Lower leg skin (tissue), 4 donors: ENCODE results near the gene HEY2. TPM values are rescaled to one million over a fixed set of nuclear protein-coding genes. Genes with fewer than 3 reads are reported as not detected.

ENCODE experiments used
- DNase-seq, 2 donors: peaks; one replicate each; pipeline ENCODE4 v3.0.0-alpha.2; 2019; ENCODE audit warnings: low spot score in 2 of 2
- H3K4me3 ChIP-seq: fragments of 200-600 bp; sonication (generic); 2 replicates; pipeline ENCODE4 v1.5.1; 2017; ENCODE audit warnings: mild to moderate bottlenecking, low read depth; ENCODE audit not compliant: poor library complexity, severe bottlenecking
- CTCF ChIP-seq, 3 donors: fragments of 450-650 bp; IDR thresholded peaks; one replicate each; pipeline ENCODE4 v1.5.1; 2016; ENCODE audit warnings: antibody characterized with exemption in 3 of 3, mild to moderate bottlenecking in 3 of 3, moderate library complexity in 2 of 3
- POLR2A ChIP-seq, 2 donors: fragments of 450-650 bp; IDR thresholded peaks; one replicate each; pipeline ENCODE4 v1.6.1; 2016 to 2017; ENCODE audit warnings: antibody characterized with exemption in 2 of 2, mild to moderate bottlenecking in 1 of 2, moderate library complexity in 1 of 2
- WGBS, 2 donors: methylation state at CpG; one replicate each; pipeline ENCODE4 v1.1.5; 2018; 5-methylcytosine and 5-hydroxymethylcytosine counted together
- intact Hi-C: fragments of 100-400 bp; cut with DNase I; formaldehyde crosslinking; loops from one replicate; pipeline ENCODE4 v1.15.0; 2023; ENCODE audit warnings: low total_unique reads
- total RNA-seq, 4 donors: library from RNA; depleted of rRNA; stranded (reverse); fragments of >200 nt; gene quantifications; one replicate each; pipeline ENCODE4 v1.1.0, GENCODE V29; 2016

Gene HEY2
- total RNA-seq, 4 donors from 2014 or later = 0.65 to 2.9 (median 1.5) TPM

GRCh38 chr6:125729983-125730382 lies 19.4 kb upstream of the HEY2 start:
- no peak overlapping the region for H3K4me3 ChIP-seq
- WGBS, 2 donors = 92 to 95% methylated on average over 2 of the region's 2 CpGs
- TF ChIP-seq POLR2A (IDR thresholded peaks at IDR 0.05) (no peak), CTCF (IDR thresholded peaks at IDR 0.05) (no peak)
- intact Hi-C loops = no loop called here
- no peak for DNase-seq

GRCh38 chr6:125732398-125732797 lies 17.0 kb upstream of the HEY2 start:
- no peak for DNase-seq
- intact Hi-C loops = no loop called here
- TF ChIP-seq CTCF (IDR thresholded peaks at IDR 0.05) (no peak), POLR2A (IDR thresholded peaks at IDR 0.05) (no peak)
- H3K4me3 ChIP-seq = no peak overlapping the region

- 84 to 85% methylated on average over 3 of the region's 3 CpGs for WGBS, 2 donors
Measured at GRCh38 chr6:125733516-125734300, 15.7 kb upstream of the HEY2 start.

GRCh38 chr6:125738276-125738675 lies 11.2 kb upstream of the HEY2 start:
- no peak for DNase-seq
- TF ChIP-seq CTCF (IDR thresholded peaks at IDR 0.05) (no peak), POLR2A (IDR thresholded peaks at IDR 0.05) (no peak)
- intact Hi-C loops = no loop called here
- no peak overlapping the region for H3K4me3 ChIP-seq

More at GRCh38 chr6:125733516-125734300, 15.7 kb upstream of the HEY2 start:
- TF ChIP-seq CTCF (IDR thresholded peaks at IDR 0.05) = no peak
- intact Hi-C loops = no loop called here
- H3K4me3 ChIP-seq = no peak overlapping the region
- no peak for DNase-seq

- intact Hi-C loops = no loop called here
- 80 to 83% methylated on average over 1 of the region's 1 CpG for WGBS, 2 donors
- no peak for TF ChIP-seq POLR2A (IDR thresholded peaks at IDR 0.05)
- no peak for TF ChIP-seq CTCF (IDR thresholded peaks at IDR 0.05)
- no peak for DNase-seq
- no peak overlapping the region for H3K4me3 ChIP-seq
Measured at GRCh38 chr6:125739364-125739763, 10.1 kb upstream of the HEY2 start.

GRCh38 chr6:125741336-125741735 lies 8.1 kb upstream of the HEY2 start:
- TF ChIP-seq CTCF (IDR thresholded peaks at IDR 0.05) = no peak
- no peak for TF ChIP-seq POLR2A (IDR thresholded peaks at IDR 0.05)
- intact Hi-C loops = no loop called here
- no peak overlapping the region for H3K4me3 ChIP-seq
- 86 to 90% methylated on average over 2 of the region's 2 CpGs for WGBS, 2 donors
- no peak for DNase-seq
